SIG-M5 (cell line): ENCODE measurements around the gene BCL2.

Experiments
- DNase-seq: peaks from one replicate; lab custom pipeline; 2025; lab: John Stamatoyannopoulos, UW

BCL2 gene

GRCh38 chr18:63140038-63140450 lies 179.5 kb downstream of the BCL2 start:
- DNase-seq = no peak

- no peak for DNase-seq
Observed at GRCh38 chr18:63138436-63139340, 180.9 kb downstream of the BCL2 start.

- no peak for DNase-seq
Observed at GRCh38 chr18:63137999-63138435, 181.6 kb downstream of the BCL2 start.

- DNase-seq = no peak
Observed at GRCh38 chr18:63135101-63135500, 184.5 kb downstream of the BCL2 start.

GRCh38 chr18:63132819-63133200 lies 186.8 kb downstream of the BCL2 start:
- no peak for DNase-seq

GRCh38 chr18:63131959-63132818 lies 187.4 kb downstream of the BCL2 start:
- no peak for DNase-seq

GRCh38 chr18:63131106-63131958 lies 188.2 kb downstream of the BCL2 start:
- no peak for DNase-seq

- no peak for DNase-seq
Observed at GRCh38 chr18:63130176-63130575, 189.4 kb downstream of the BCL2 start.

GRCh38 chr18:63128237-63128974 lies 191.2 kb downstream of the BCL2 start:
- DNase-seq = no peak

GRCh38 chr18:63126134-63127069 lies 193.2 kb downstream of the BCL2 start:
- DNase-seq = no peak

GRCh38 chr18:63120620-63121019 lies 198.9 kb downstream of the BCL2 start:
- no peak for DNase-seq

GRCh38 chr18:63119647-63120046 lies 199.9 kb downstream of the BCL2 start:
- DNase-seq = no peak

- DNase-seq = no peak
Observed at GRCh38 chr18:63113899-63114565, 205.5 kb downstream of the BCL2 start.

- peak; percentile 29 for DNase-seq
Observed at GRCh38 chr18:63112706-63113105, 206.9 kb downstream of the BCL2 start.

GRCh38 chr18:63111671-63112402 lies 207.7 kb downstream of the BCL2 start:
- DNase-seq = peak; percentile 70

- DNase-seq = no peak
Observed at GRCh38 chr18:63109802-63110201, 209.8 kb downstream of the BCL2 start.

- DNase-seq = no peak
Observed at GRCh38 chr18:63109022-63109421, 210.5 kb downstream of the BCL2 start.

GRCh38 chr18:63107931-63108330 lies 211.6 kb downstream of the BCL2 start:
- DNase-seq = no peak
